Esophagus squamous epithelium (tissue), 4 donors: ENCODE measurements around the gene LSG1.

Experiments
- CTCF ChIP-seq, 6 experiments: fragments of 450-650 bp in 4 of 6; fragments of 200-600 bp in 2 of 6; sonication (generic) in 2 of 6; IDR thresholded peaks; one replicate each; pipeline ENCODE4 v1.5.1; 2016 to 2019; ENCODE audit warnings: antibody characterized with exemption in 6 of 6, mild to moderate bottlenecking in 4 of 6, moderate library complexity in 4 of 6
- POLR2A ChIP-seq, 4 donors: fragments of 450-650 bp; IDR thresholded peaks; one replicate each; pipeline ENCODE4 v1.6.1; 2017; ENCODE audit warnings: antibody characterized with exemption in 4 of 4, mild to moderate bottlenecking in 4 of 4, moderate library complexity in 3 of 4

GRCh38 chr3:194715022-194715800 lies 43.2 kb upstream of the LSG1 start:
- TF ChIP-seq POLR2A (IDR thresholded peaks at IDR 0.05) (no peak), CTCF (IDR thresholded peaks at IDR 0.05) (no peak)
